ENCODE data around the gene CYP3A7. TPM values are rescaled to one million over a fixed set of nuclear protein-coding genes. Genes with fewer than 3 reads are reported as not detected.
"Not testable (repeated sequence)": the region's sequence is repeated elsewhere in the genome, so short reads cannot be mapped to it uniquely, and the experiment has no call there.

The CYP3A7 gene
- total RNA-seq, 4 donors from 2014 or later: 0.22 TPM; not detected in 3

DNA sequence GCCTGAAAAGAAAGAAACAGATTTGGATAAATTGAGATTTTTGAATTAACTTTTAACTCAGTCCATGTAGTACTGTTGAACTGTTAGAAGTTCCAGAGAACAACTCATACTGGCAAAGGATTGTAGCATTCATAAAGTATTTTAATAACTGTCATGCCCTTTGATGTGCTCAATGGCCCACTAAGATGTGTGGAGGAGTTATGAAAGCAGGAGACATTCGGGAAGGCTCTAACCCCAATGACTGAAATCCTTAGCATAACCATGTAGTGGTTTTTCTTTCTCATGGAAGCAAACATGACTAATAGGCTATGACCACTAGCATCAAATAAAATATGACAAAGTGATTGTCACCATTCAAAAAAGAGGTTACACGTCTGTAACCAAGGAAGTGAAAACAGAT lies 25.7 kb downstream of the CYP3A7 start:
- peaks cover 0 to 68% (median 0%) of the 10 kb centered on the region in 3 donors for H3K36me3 ChIP-seq
- DNase-seq (ENCODE audit: low spot score in 2 of 2): no peak
- no peaks in the 10 kb centered on the region for H3K4me1 ChIP-seq
- no peak overlapping the region for H3K4me3 ChIP-seq
- 79 to 82% methylated on average over 2 of the region's 2 CpGs for WGBS, 2 donors
- no peak for TF ChIP-seq POLR2A (IDR thresholded peaks at IDR 0.05)
- TF ChIP-seq, protein P1, sequence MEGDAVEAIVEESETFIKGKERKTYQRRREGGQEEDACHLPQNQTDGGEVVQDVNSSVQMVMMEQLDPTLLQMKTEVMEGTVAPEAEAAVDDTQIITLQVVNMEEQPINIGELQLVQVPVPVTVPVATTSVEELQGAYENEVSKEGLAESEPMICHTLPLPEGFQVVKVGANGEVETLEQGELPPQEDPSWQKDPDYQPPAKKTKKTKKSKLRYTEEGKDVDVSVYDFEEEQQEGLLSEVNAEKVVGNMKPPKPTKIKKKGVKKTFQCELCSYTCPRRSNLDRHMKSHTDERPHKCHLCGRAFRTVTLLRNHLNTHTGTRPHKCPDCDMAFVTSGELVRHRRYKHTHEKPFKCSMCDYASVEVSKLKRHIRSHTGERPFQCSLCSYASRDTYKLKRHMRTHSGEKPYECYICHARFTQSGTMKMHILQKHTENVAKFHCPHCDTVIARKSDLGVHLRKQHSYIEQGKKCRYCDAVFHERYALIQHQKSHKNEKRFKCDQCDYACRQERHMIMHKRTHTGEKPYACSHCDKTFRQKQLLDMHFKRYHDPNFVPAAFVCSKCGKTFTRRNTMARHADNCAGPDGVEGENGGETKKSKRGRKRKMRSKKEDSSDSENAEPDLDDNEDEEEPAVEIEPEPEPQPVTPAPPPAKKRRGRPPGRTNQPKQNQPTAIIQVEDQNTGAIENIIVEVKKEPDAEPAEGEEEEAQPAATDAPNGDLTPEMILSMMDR (IDR thresholded peaks at IDR 0.05): no peak
- TF ChIP-seq EP300 (IDR thresholded peaks at IDR 0.05): no peak
- no peaks in the 10 kb centered on the region for H3K27me3 ChIP-seq
- peaks cover 0 to 45% (median 4%) of the 10 kb centered on the region in 4 donors for H3K9me3 ChIP-seq
- H3K27ac ChIP-seq: no peak overlapping the region

DNA sequence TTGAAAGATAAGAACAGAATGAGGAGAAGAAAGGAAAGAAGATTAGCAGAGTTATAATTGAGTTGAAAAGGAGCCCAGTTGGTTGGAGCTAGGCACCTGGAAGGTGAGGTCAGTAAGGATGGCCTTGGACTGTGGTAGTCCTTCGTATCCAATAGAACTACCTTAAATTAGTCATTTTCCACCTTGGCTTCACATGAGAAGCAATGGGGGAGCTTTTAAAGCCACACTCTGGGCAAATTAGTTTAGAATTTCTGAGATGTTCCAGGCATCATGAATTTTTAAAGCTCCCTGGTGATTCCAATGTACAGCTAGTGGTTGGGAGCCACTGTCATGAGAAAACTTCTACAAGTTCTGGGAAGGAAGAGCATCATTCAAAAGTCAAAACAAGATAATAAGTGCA lies 27.9 kb downstream of the CYP3A7 start:
- 45% methylated on average over 1 of the region's 1 CpG for WGBS, 2 donors
- no peak for TF ChIP-seq EP300 (IDR thresholded peaks at IDR 0.05)
- TF ChIP-seq, protein P1 (IDR thresholded peaks at IDR 0.05): no peak
- Histone ChIP-seq H3K4me3 (no peak overlapping the region), H3K4me1 (no peaks in the 10 kb centered on the region), H3K27me3 (no peaks in the 10 kb centered on the region), H3K27ac (no peak overlapping the region), H3K9me3 (peaks cover 0 to 42% (median 7%) of the 10 kb centered on the region in 4 donors), H3K36me3 (peaks cover 0 to 55% (median 0%) of the 10 kb centered on the region in 3 donors)
- DNase-seq (ENCODE audit: low spot score in 2 of 2): no peak

DNA sequence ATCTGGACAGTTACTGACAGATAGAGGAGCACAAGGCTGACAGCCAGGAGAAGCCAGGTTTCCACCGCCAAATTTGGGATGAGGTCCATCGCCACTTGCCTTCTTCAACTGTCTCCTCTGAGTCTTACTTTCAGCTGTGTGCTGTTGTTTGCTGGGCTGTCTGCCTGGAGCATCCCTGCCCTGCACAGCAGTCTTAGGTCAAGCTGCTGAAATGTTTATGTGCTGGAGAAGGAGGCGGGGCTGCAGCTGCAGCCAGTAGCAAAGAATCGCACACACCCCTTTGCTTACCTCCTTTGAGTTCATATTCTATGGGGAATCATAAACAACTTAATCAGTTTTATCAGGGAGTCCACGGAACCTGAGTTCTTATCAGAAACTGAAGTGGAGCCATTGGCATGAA lies 35.0 kb downstream of the CYP3A7 start:
- Histone ChIP-seq H3K9me3 (peaks cover 0 to 15% (median 3%) of the 10 kb centered on the region in 4 donors), H3K4me1 (no peaks in the 10 kb centered on the region), H3K27me3 (no peaks in the 10 kb centered on the region), H3K4me3 (no peak overlapping the region), H3K36me3 (peaks cover 0 to 4% (median 0%) of the 10 kb centered on the region in 3 donors), H3K27ac (no peak overlapping the region)
- TF ChIP-seq, protein P1 (IDR thresholded peaks at IDR 0.05): no peak
- 45 to 71% methylated on average over 5 of the region's 5 CpGs for WGBS, 2 donors
- no peak for DNase-seq (ENCODE audit: low spot score in 2 of 2)

DNA sequence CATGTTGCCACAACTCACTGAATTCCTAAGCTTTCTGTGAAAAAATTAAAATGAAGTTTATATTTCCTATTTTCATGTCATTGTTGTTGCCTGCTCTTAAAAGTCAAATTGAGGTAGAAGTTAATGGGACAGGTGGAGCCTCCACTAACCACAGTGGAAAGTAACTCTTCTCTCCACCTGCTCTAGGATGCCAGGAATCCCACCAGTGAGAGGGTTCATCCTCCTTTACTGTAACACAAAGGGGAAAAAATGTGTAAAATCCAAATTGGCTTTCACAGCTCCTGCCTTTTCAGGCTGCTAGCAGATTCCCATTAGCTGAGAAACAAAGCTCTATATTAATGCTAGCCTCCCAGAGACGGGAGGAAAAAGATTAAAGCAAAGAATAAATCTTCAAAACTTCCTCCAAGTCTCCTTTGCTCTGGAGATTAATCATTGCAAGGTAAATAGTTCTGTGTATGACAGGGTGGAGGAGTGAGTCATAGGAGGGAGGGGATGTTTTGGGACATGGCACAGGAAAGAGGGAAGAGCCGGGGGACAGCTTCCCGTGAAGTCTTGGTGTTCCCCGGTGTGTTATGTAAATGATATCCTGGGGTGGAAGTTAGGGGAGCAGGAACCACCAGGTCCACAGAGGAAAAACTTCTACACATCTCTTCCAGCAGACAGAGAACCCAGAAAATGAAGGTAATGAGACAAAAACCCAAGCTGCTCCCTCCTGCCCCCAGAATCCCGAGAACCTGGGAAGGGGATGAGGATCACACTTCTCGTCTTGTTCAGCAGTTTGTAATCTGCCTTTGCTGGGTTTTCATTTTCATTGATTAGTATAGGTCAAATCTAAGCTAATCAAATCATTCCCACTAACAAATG lies 35.9 kb downstream of the CYP3A7 start:
- H3K9me3 ChIP-seq; H3K36me3 ChIP-seq; H3K27ac ChIP-seq; H3K27me3 ChIP-seq; H3K4me1 ChIP-seq; DNase-seq (ENCODE audit: low spot score in 2 of 2); H3K4me3 ChIP-seq: not testable (repeated sequence)
- 37% methylated on average over 6 of the region's 6 CpGs for WGBS, 2 donors

DNA sequence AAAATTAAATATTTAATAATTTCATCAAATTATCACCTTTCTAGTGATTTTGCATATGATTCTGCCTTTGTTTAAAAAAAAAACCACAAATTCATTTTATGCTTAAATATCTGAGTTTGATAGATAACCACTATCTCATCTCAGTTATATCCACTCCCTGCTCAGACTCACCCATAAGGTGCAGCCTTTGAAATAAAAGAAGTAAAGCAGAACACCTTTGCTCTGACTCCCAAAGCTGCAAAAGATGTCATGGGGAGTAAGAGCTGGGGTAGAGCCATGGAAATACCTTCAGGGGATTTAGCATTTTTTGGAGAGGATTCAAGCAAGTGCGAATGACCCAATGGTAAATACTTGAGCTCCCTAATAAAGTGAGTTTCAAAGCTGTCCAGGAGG lies 40.1 kb downstream of the CYP3A7 start:
- no peak for DNase-seq (ENCODE audit: low spot score in 2 of 2)
- TF ChIP-seq, protein P1 (IDR thresholded peaks at IDR 0.05): no peak
- TF ChIP-seq POLR2A (IDR thresholded peaks at IDR 0.05): no peak
- TF ChIP-seq EP300 (IDR thresholded peaks at IDR 0.05): no peak
- Histone ChIP-seq H3K4me1 (no peaks in the 10 kb centered on the region), H3K27ac (no peak overlapping the region), H3K27me3 (no peaks in the 10 kb centered on the region), H3K4me3 (no peak overlapping the region), H3K9me3 (peaks cover 0 to 12% (median 0%) of the 10 kb centered on the region in 4 donors), H3K36me3 (peaks cover 0 to 4% (median 0%) of the 10 kb centered on the region in 3 donors)
- 79 to 93% methylated on average over 1 of the region's 1 CpG for WGBS, 2 donors
